ENCODE data around the gene FHIT.

The FHIT gene

DNA sequence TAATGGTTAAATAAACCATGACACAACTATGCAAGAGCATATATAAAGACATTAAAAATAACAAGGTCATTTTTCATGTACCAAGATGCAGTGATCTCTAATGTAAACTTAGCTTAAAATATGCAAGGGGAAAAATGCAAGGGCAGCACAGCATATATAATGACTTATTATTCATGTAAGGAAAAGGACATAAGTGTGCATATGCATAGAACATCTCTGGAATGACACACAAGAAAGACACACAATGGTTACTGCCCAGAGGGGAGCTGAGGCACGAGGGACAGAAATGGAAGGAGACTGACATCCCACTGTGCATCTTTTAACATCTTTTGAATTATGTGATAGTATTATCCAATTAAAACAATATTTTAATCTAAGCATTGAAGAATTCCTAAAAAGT is 79.0 kb downstream of the FHIT start:
- Histone ChIP-seq H3K4me3 (ENCODE audit: low read depth in 1 of 2, low read length in 2 of 2) (no peak overlapping the region), H3K27ac (ENCODE audit: low read length) (no peak overlapping the region), H3K9me3 (ENCODE audit: control insufficient read depth in 1 of 2, low read length in 2 of 2) (no peaks in the 10 kb centered on the region), H3K36me3 (ENCODE audit: control insufficient read depth in 1 of 2, insufficient read depth in 2 of 2, low read length in 2 of 2) (no peaks in the 10 kb centered on the region), H3K27me3 (ENCODE audit: low read depth, low read length) (no peaks in the 10 kb centered on the region), H3K4me1 (ENCODE audit: control insufficient read depth in 1 of 2, insufficient read depth in 2 of 2, low read length in 2 of 2) (no peaks in the 10 kb centered on the region)

DNA sequence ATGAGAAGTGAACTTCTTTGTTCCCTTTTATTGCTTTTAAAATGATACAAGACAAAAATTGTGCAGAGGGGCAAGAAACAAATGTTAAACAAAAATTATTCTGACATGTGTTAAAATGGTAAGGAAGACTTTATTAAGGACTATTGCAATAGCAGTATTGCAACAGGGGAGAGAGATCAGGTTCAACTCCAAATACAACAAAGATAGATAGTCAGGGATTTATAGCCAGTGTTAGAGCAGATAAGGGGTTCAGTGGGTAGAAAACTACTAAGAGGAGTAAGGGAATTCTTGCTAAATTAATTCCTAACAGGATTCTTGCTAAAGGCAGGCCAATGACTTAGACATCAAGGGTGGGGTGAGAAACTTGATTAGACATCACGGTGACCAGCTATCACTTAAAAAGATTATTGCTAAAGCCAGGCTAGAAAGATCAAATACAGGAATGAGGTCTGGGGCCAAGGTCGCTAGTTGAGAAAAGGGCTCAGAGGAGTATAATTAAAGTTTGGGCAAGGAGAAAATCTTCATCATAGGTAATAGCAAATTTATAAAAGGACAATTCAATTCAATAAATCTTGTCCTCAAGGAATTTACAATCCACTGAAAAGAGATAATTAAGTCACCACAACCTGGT is 81.5 kb downstream of the FHIT start:
- Histone ChIP-seq H3K27me3 (ENCODE audit: low read depth, low read length) (no peaks in the 10 kb centered on the region), H3K4me1 (ENCODE audit: control insufficient read depth in 1 of 2, insufficient read depth in 2 of 2, low read length in 2 of 2) (no peaks in the 10 kb centered on the region), H3K27ac (ENCODE audit: low read length) (no peak overlapping the region), H3K36me3 (ENCODE audit: control insufficient read depth in 1 of 2, insufficient read depth in 2 of 2, low read length in 2 of 2) (no peaks in the 10 kb centered on the region), H3K4me3 (ENCODE audit: low read depth in 1 of 2, low read length in 2 of 2) (no peak overlapping the region), H3K9me3 (ENCODE audit: control insufficient read depth in 1 of 2, low read length in 2 of 2) (no peaks in the 10 kb centered on the region)

DNA sequence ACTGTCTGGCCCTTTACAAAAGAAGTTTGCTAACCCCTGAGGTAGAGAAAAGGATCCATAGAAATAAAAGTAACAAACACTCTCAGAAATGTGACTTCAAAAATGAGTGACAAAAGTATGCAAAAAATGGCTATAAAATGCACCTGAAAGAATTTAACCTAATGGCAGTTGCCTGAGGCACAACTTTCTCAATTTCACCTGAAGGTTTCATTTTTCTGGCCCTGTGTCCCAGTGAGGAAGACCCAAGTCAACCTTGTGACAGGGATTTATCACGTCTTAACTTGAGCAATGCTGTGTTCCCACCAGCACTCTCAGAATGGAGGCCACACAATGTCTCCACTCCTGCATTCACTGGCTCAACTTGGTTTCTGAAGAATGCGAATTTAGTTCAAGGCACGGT is 83.0 kb downstream of the FHIT start:
- H3K4me1 ChIP-seq (ENCODE audit: control insufficient read depth in 1 of 2, insufficient read depth in 2 of 2, low read length in 2 of 2), result no peaks in the 10 kb centered on the region
- H3K27ac ChIP-seq (ENCODE audit: low read length), result no peak overlapping the region
- no peaks in the 10 kb centered on the region for H3K27me3 ChIP-seq (ENCODE audit: low read depth, low read length)
- H3K9me3 ChIP-seq (ENCODE audit: control insufficient read depth in 1 of 2, low read length in 2 of 2), result no peaks in the 10 kb centered on the region
- no peaks in the 10 kb centered on the region for H3K36me3 ChIP-seq (ENCODE audit: control insufficient read depth in 1 of 2, insufficient read depth in 2 of 2, low read length in 2 of 2)
- H3K4me3 ChIP-seq (ENCODE audit: low read depth in 1 of 2, low read length in 2 of 2), result no peak overlapping the region

DNA sequence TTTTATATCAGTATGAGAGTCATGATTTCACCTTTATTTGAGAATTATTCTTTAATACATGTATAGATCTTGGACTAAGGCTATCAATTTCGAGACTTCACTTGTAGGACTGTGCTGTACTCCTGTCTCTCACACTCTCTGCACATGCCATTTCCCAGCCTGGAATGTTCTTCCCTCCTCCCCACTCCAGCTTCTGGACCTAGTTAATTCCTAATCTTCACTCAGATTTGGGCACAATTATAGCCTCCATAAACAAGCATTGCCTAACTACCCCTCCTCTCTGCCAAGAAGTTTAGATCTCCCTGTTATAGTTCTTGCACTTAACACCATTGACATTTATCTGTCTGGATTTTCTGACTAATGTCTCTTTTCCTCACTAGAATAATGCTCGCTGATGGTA is 88.3 kb downstream of the FHIT start:
- H3K4me1 ChIP-seq (ENCODE audit: control insufficient read depth in 1 of 2, insufficient read depth in 2 of 2, low read length in 2 of 2), result no peaks in the 10 kb centered on the region
- H3K9me3 ChIP-seq (ENCODE audit: control insufficient read depth in 1 of 2, low read length in 2 of 2), result no peaks in the 10 kb centered on the region
- H3K27ac ChIP-seq (ENCODE audit: low read length), result no peak overlapping the region
- no peaks in the 10 kb centered on the region for H3K36me3 ChIP-seq (ENCODE audit: control insufficient read depth in 1 of 2, insufficient read depth in 2 of 2, low read length in 2 of 2)
- no peaks in the 10 kb centered on the region for H3K27me3 ChIP-seq (ENCODE audit: low read depth, low read length)
- H3K4me3 ChIP-seq (ENCODE audit: low read depth in 1 of 2, low read length in 2 of 2), result no peak overlapping the region

DNA sequence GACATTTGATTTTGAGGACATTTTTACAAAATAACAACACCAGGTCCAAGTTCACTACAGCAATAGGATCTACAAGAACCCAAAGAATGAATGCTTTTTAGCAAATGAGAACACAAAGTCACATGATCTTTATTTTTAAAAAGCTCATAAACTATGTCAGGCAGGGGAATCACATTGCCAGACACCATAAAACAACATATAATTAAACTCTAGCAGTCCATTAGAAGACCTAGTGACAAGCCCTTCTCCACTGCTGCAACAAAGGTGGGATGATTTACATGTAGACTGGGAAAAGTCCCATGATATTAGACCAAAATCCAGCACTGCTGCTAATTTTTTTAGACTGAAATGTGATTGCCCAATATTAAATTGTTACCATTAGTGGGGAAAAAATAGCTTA is 92.6 kb downstream of the FHIT start:
- Histone ChIP-seq H3K9me3 (ENCODE audit: control insufficient read depth in 1 of 2, low read length in 2 of 2) (no peaks in the 10 kb centered on the region), H3K4me1 (ENCODE audit: control insufficient read depth in 1 of 2, insufficient read depth in 2 of 2, low read length in 2 of 2) (no peaks in the 10 kb centered on the region), H3K27me3 (ENCODE audit: low read depth, low read length) (no peaks in the 10 kb centered on the region), H3K4me3 (ENCODE audit: low read depth in 1 of 2, low read length in 2 of 2) (no peak overlapping the region), H3K27ac (ENCODE audit: low read length) (no peak overlapping the region), H3K36me3 (ENCODE audit: control insufficient read depth in 1 of 2, insufficient read depth in 2 of 2, low read length in 2 of 2) (no peaks in the 10 kb centered on the region)

DNA sequence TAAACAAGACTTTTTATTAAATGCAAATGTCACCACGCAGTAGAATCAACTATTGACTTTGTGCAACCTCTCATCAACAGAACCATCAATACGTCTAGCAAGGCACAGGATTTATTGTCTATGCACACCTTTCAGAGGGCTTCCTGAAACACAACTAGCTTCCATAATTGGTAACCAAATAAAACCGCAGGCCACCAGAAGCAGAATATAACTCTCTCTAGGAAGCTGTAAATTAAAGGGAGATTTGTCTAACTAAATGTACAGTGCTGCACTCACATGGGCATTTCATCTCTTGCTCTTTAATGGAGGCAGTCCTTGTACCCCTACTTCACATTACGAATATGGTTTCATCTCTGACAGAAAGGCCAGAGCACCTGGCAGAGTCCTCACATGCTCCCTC is 93.0 kb downstream of the FHIT start:
- H3K4me3 ChIP-seq (ENCODE audit: low read depth in 1 of 2, low read length in 2 of 2), result no peak overlapping the region
- no peaks in the 10 kb centered on the region for H3K4me1 ChIP-seq (ENCODE audit: control insufficient read depth in 1 of 2, insufficient read depth in 2 of 2, low read length in 2 of 2)
- no peaks in the 10 kb centered on the region for H3K36me3 ChIP-seq (ENCODE audit: control insufficient read depth in 1 of 2, insufficient read depth in 2 of 2, low read length in 2 of 2)
- H3K27ac ChIP-seq (ENCODE audit: low read length), result no peak overlapping the region
- no peaks in the 10 kb centered on the region for H3K27me3 ChIP-seq (ENCODE audit: low read depth, low read length)
- H3K9me3 ChIP-seq (ENCODE audit: control insufficient read depth in 1 of 2, low read length in 2 of 2), result no peaks in the 10 kb centered on the region

DNA sequence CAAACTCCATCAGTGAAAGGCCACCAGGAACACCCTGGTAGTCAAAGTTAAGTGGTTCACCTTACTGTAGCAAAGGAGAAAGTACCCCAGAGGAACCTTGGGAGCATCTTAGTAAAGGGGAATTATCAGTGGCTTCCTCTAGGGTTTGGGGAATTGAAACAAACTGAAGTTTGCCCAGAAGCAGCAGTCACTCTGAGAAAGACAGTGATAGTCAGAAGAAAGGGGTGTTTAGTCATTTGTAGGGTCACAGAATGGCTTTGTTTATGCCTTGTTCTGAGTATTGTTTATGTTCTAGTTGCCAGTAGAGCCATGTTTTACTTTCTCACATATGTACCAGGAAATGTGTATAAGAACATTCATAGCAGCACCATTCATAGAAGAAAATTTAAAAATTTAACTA is 93.8 kb downstream of the FHIT start:
- H3K36me3 ChIP-seq (ENCODE audit: control insufficient read depth in 1 of 2, insufficient read depth in 2 of 2, low read length in 2 of 2), result no peaks in the 10 kb centered on the region
- no peaks in the 10 kb centered on the region for H3K4me1 ChIP-seq (ENCODE audit: control insufficient read depth in 1 of 2, insufficient read depth in 2 of 2, low read length in 2 of 2)
- no peaks in the 10 kb centered on the region for H3K9me3 ChIP-seq (ENCODE audit: control insufficient read depth in 1 of 2, low read length in 2 of 2)
- no peaks in the 10 kb centered on the region for H3K27me3 ChIP-seq (ENCODE audit: low read depth, low read length)
- H3K27ac ChIP-seq (ENCODE audit: low read length), result no peak overlapping the region
- H3K4me3 ChIP-seq (ENCODE audit: low read depth in 1 of 2, low read length in 2 of 2), result no peak overlapping the region

DNA sequence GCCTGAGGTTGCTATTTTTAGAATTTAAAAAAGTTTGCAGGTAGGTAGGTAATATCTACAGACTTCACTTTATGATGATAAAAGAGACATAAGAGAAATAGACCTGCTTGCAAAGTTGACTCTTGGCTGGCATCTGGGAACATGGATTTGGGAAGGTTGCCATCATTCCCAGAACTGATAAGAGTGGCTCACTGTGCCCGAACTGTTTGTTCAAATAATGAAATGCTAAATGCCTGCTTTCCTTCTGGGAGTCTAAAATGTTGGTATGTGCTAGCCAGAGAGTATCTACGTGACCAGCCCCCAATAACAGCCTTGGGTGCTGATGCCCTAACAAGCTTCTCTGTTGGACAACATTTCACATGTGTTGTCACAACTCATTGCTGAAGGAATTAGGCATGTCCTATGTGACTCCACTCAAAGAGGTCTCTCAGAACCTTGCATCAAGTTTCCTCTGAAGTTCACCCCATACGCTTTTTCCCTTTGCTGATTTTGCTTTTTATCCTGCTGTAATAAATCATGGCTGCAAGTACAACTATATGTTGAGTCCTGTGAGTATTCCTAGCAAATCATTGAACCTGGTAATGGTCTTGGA is 95.5 kb downstream of the FHIT start:
- H3K27me3 ChIP-seq (ENCODE audit: low read depth, low read length), result no peaks in the 10 kb centered on the region
- H3K36me3 ChIP-seq (ENCODE audit: control insufficient read depth in 1 of 2, insufficient read depth in 2 of 2, low read length in 2 of 2), result no peaks in the 10 kb centered on the region
- H3K4me1 ChIP-seq (ENCODE audit: control insufficient read depth in 1 of 2, insufficient read depth in 2 of 2, low read length in 2 of 2), result no peaks in the 10 kb centered on the region
- H3K9me3 ChIP-seq (ENCODE audit: control insufficient read depth in 1 of 2, low read length in 2 of 2), result no peaks in the 10 kb centered on the region
- H3K27ac ChIP-seq (ENCODE audit: low read length), result no peak overlapping the region
- no peak overlapping the region for H3K4me3 ChIP-seq (ENCODE audit: low read depth in 1 of 2, low read length in 2 of 2)

DNA sequence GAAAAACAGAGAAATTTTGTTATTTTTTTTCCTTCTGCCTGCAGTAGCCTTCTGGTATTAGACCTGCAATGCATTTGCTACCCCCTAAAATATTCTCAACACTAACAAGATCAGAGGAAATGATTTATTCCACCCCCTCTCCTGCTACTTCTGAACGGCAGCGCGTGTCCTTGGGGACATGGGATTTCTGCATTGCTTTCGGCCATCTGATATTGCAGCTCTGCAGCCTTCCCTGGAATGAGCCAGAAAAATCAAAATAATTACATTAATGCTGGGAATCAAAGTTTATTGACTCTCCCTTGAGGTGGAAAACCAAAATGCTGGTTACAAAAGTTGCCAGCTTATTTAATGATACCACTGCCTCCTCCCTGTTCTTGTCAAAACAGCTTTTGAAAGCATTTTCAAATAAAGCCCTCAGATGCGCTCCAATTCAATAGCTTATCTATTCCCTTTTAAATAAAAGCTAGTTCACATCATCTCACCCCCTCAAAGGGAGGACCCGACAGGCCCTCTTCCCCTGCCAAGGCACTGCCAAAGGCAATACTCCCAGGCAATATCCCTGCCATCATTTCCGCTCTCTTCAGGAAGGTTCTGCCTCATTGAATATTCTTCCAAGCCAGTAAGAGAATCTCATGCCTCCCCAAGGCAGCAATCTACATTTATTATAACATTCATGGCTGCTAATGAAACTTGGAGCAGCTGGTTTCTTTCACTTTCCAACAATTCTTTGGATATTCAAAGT is 96.6 kb downstream of the FHIT start:
- Histone ChIP-seq H3K27ac (ENCODE audit: low read length) (no peak overlapping the region), H3K4me3 (ENCODE audit: low read depth in 1 of 2, low read length in 2 of 2) (no peak overlapping the region), H3K27me3 (ENCODE audit: low read depth, low read length) (no peaks in the 10 kb centered on the region), H3K9me3 (ENCODE audit: control insufficient read depth in 1 of 2, low read length in 2 of 2) (no peaks in the 10 kb centered on the region), H3K4me1 (ENCODE audit: control insufficient read depth in 1 of 2, insufficient read depth in 2 of 2, low read length in 2 of 2) (no peaks in the 10 kb centered on the region), H3K36me3 (ENCODE audit: control insufficient read depth in 1 of 2, insufficient read depth in 2 of 2, low read length in 2 of 2) (no peaks in the 10 kb centered on the region)

DNA sequence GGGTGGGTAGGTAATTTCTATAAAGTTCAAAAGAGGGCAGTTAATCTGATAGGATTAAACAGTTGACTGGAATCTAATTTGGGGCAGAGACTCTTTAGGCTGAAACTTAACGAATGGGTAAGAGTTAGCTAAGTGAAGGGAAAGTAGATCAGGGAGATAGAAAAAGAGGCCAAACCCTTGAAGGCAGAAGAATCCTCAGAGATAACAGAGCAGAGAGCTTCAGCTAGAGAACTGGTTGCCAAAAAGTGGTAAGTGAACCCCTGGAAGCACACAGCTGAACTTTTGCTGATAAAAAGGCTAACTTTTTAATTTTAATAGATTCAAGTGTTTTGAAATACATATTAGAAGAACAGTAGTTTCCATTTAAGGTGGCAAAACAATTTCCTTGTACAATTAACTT is 99.2 kb downstream of the FHIT start:
- H3K27ac ChIP-seq (ENCODE audit: low read length), result no peak overlapping the region
- no peak overlapping the region for H3K4me3 ChIP-seq (ENCODE audit: low read depth in 1 of 2, low read length in 2 of 2)
- no peaks in the 10 kb centered on the region for H3K9me3 ChIP-seq (ENCODE audit: control insufficient read depth in 1 of 2, low read length in 2 of 2)
- no peaks in the 10 kb centered on the region for H3K36me3 ChIP-seq (ENCODE audit: control insufficient read depth in 1 of 2, insufficient read depth in 2 of 2, low read length in 2 of 2)
- no peaks in the 10 kb centered on the region for H3K27me3 ChIP-seq (ENCODE audit: low read depth, low read length)
- no peaks in the 10 kb centered on the region for H3K4me1 ChIP-seq (ENCODE audit: control insufficient read depth in 1 of 2, insufficient read depth in 2 of 2, low read length in 2 of 2)

DNA sequence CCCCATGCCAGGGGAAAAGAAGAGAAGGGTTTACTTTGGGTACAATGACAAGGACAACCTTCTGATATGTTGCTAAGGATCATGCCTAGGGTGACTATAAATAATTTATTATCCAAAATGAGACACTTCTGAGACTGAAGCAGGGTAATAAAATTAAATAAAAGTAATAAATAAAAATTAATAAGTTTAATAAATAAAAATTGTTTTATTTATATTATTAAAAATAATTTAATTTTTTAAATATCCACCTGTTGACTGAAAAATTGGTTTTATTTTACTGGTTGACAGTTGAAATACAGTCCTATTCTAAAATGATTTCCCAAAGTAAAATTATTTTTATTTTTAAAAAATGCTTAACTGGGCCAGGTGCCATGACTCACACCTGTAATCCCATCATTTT is 102.0 kb downstream of the FHIT start:
- H3K36me3 ChIP-seq (ENCODE audit: control insufficient read depth in 1 of 2, insufficient read depth in 2 of 2, low read length in 2 of 2), result no peaks in the 10 kb centered on the region

More for the DNA sequence above, 102.0 kb downstream of the FHIT start:
- H3K27me3 ChIP-seq (ENCODE audit: low read depth, low read length), result no peaks in the 10 kb centered on the region
- H3K4me1 ChIP-seq (ENCODE audit: control insufficient read depth in 1 of 2, insufficient read depth in 2 of 2, low read length in 2 of 2), result no peaks in the 10 kb centered on the region
- H3K27ac ChIP-seq (ENCODE audit: low read length), result no peak overlapping the region
- H3K9me3 ChIP-seq (ENCODE audit: control insufficient read depth in 1 of 2, low read length in 2 of 2), result no peaks in the 10 kb centered on the region
- no peak overlapping the region for H3K4me3 ChIP-seq (ENCODE audit: low read depth in 1 of 2, low read length in 2 of 2)
